ENCODE data around the gene FIP1L1. TPM values are rescaled to one million over a fixed set of nuclear protein-coding genes. Genes with fewer than 3 reads are reported as not detected.
A peak's percentile ranks its signal among the peaks of the same experiment; 100 is the strongest.

The FIP1L1 gene
- total and polyA plus RNA-seq, 4 donors = 22.1 to 82.8 (median 32.0) TPM

- Histone ChIP-seq H3K27me3 (ENCODE audit: control insufficient read depth in 3 of 3, insufficient read depth in 3 of 3, low read length in 2 of 3) (no peaks in the 10 kb centered on the region), H3K36me3 (ENCODE audit: control insufficient read depth in 4 of 4, insufficient read depth in 4 of 4, low read length in 4 of 4) (peaks cover 0 to 3% (median 0%) of the 10 kb centered on the region in 4 donors), H3K9ac (ENCODE audit: insufficient read depth in 1 of 2, low read length in 2 of 2) (no peak overlapping the region), H3K27ac (ENCODE audit: low read depth in 1 of 2, low read length in 1 of 2) (no peak overlapping the region), H3K4me3 (no peak overlapping the region), H3K9me3 (ENCODE audit: control insufficient read depth in 4 of 4, insufficient read depth in 3 of 4, low read length in 3 of 4) (no peaks in the 10 kb centered on the region), H3K4me1 (ENCODE audit: control insufficient read depth in 5 of 5, insufficient read depth in 5 of 5, low read length in 5 of 5) (peaks cover 0 to 22% (median 5%) of the 10 kb centered on the region in 5 donors)
- DNase-seq (no peak), ATAC-seq (ENCODE audit: insufficient read depth, low FRiP score) (no peak)
- WGBS, 2 donors = 92 to 94% methylated on average over 1 of the region's 1 CpG
- TF ChIP-seq CTCF (IDR thresholded peaks at IDR 0.05; ENCODE audit: control extremely low read depth, extremely low read depth) = no peak
Measured at GRCh38 chr4:53362093-53362492, 15.3 kb upstream of the FIP1L1 start.

GRCh38 chr4:53364624-53365023 is 12.8 kb upstream of the FIP1L1 start:
- H3K27ac ChIP-seq (ENCODE audit: low read depth in 1 of 2, low read length in 1 of 2) = no peak overlapping the region
- TF ChIP-seq CTCF (IDR thresholded peaks at IDR 0.05; ENCODE audit: control extremely low read depth, extremely low read depth) = no peak
- H3K27me3 ChIP-seq (ENCODE audit: control insufficient read depth in 3 of 3, insufficient read depth in 3 of 3, low read length in 2 of 3) = peaks cover 0 to 18% (median 10%) of the 10 kb centered on the region in 3 donors
- ATAC-seq (ENCODE audit: insufficient read depth, low FRiP score) = no peak
- no peak overlapping the region for H3K9ac ChIP-seq (ENCODE audit: insufficient read depth in 1 of 2, low read length in 2 of 2)
- 53 to 54% methylated on average over 3 of the region's 3 CpGs for WGBS, 2 donors
- no peaks in the 10 kb centered on the region for H3K9me3 ChIP-seq (ENCODE audit: control insufficient read depth in 4 of 4, insufficient read depth in 3 of 4, low read length in 3 of 4)
- H3K4me3 ChIP-seq = no peak overlapping the region
- peaks cover 0 to 22% (median 5%) of the 10 kb centered on the region in 5 donors for H3K4me1 ChIP-seq (ENCODE audit: control insufficient read depth in 5 of 5, insufficient read depth in 5 of 5, low read length in 5 of 5)
- peaks cover 0 to 3% (median 0%) of the 10 kb centered on the region in 4 donors for H3K36me3 ChIP-seq (ENCODE audit: control insufficient read depth in 4 of 4, insufficient read depth in 4 of 4, low read length in 4 of 4)
- no peak for DNase-seq

GRCh38 chr4:53365121-53365485 is 12.3 kb upstream of the FIP1L1 start:
- H3K27ac ChIP-seq (ENCODE audit: low read depth in 1 of 2, low read length in 1 of 2) = peak overlapping the region in 1 of 2 donors; percentile 75
- peaks cover 0 to 23% (median 15%) of the 10 kb centered on the region in 3 donors for H3K27me3 ChIP-seq (ENCODE audit: control insufficient read depth in 3 of 3, insufficient read depth in 3 of 3, low read length in 2 of 3)
- ATAC-seq (ENCODE audit: insufficient read depth, low FRiP score) = no peak
- no peaks in the 10 kb centered on the region for H3K9me3 ChIP-seq (ENCODE audit: control insufficient read depth in 4 of 4, insufficient read depth in 3 of 4, low read length in 3 of 4)
- TF ChIP-seq CTCF (IDR thresholded peaks at IDR 0.05; ENCODE audit: control extremely low read depth, extremely low read depth) = no peak
- peak in 1 of 3 donors; percentile 10 for DNase-seq
- peak overlapping the region; percentile 93 for H3K4me3 ChIP-seq
- H3K4me1 ChIP-seq (ENCODE audit: control insufficient read depth in 5 of 5, insufficient read depth in 5 of 5, low read length in 5 of 5) = peaks cover 0 to 22% (median 5%) of the 10 kb centered on the region in 5 donors
- H3K36me3 ChIP-seq (ENCODE audit: control insufficient read depth in 4 of 4, insufficient read depth in 4 of 4, low read length in 4 of 4) = peaks cover 0 to 3% (median 0%) of the 10 kb centered on the region in 4 donors
- 1% methylated on average over 8 of the region's 8 CpGs for WGBS, 2 donors
- H3K9ac ChIP-seq (ENCODE audit: insufficient read depth in 1 of 2, low read length in 2 of 2) = no peak overlapping the region

All from lung (tissue), 12 donors.